Inferior parietal cortex (tissue), 1 donor: ENCODE measurements around the gene BBS5.
"Not testable (repeated sequence)": the region's sequence is repeated elsewhere in the genome, so short reads cannot be mapped to it uniquely, and the experiment has no call there.

Source experiments
- DNase-seq: peaks from one replicate; pipeline ENCODE4 v3.0.0-alpha.2; 2016; ENCODE audit errors: extremely low spot score

The BBS5 gene

DNA sequence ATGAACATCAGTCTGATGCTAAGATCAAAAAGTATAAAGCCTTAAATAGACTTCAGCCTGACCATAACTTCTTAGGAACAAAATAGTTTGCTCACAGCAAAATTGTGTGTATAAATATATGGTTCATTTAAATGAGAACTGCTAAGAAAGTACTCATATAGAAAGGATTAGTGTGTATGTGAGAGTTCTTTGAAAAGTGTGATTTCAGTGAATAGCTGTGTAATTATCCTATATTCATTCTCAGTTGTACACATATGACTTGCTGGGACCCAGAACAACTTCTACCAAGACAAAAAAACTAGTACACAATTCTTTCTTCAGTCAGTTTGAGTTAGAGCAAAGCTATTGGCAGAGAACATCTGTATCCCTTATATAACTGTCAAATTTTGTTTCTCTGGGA lies 7.2 kb downstream of the BBS5 start:
- DNase-seq: no peak

DNA sequence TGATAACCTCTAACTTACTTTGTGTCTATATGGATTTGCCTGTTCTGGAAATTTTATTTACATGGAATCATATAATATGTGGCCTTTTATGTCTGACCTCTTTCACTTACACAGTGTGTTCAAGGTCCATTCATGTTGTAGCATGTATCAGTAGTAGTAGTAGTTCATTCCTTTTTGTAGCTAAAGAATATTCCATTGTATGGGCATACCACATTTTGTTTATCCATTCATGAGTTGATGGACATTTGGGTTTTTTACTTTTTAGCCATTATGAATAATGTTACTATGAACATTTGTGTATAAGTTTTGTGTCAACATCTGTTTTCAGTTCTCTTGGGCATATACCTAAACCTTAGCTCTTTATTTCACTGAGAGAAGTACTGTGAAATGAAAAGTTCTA lies 11.5 kb downstream of the BBS5 start:
- no peak for DNase-seq

DNA sequence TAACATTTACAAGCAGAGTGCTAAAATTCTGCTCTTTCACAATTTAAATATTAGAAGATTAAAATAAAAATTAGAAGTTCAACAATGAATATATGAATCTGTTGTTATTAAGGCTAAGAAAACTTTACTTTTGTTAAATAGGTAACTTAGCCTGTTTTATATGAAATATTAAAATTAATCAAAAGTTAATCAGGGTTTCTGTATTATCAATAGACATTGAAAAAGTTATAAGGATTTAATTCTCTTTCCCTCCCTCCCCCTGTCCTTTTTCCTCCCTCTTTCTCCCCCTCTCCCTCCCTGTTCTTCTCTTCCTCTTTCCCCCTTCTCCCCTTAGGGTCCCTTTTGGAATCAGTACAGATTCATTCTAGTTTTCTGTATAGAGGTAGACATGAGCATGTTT lies 12.1 kb downstream of the BBS5 start:
- no peak for DNase-seq

DNA sequence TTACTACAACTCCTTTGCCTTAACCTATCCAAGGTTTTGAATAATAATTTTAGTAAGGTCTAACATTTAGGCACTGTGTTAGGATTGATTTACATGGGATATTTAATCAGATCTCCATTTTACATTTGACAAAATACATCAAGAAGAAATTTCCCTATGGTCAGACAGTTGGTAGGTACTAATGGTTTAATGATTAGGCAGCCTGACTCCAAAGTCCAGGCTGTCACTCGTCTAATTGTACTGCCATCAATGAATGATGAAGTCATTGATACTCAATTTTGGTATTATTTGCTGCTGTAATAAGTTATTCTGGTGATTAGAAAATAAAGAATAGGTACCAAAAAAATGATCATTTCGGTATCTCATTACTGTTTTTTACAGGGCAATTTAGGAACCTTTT lies 14.1 kb downstream of the BBS5 start:
- DNase-seq: no peak

DNA sequence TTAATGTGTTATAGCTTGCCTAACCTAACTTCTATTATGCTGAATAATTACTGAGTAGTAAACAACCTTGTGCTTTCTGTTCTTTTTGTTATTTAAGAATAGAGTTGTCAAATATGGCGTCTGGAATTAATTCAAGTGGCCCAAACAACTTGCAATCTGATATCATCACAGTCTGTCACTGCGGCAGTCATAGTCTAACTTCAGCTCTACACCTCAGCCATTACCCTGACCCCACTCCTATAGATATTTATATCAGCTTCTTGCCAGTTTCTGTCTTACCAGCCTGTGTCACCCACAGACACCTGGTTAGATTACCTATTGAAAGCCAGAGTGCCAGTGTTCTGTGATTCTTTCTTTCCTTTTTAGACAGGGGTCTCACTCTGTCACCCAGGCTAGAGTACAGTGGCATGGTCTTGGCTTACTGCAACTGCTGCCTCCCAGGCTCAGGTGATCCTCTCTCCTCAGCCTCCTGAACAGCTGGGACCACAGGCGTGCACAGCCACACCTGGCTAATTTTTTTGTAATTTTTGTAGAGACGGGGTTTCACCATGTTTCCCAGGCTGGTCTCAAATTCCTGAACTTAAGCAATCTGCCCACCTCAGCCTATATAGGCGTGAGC lies 16.1 kb downstream of the BBS5 start:
- no peak for DNase-seq

DNA sequence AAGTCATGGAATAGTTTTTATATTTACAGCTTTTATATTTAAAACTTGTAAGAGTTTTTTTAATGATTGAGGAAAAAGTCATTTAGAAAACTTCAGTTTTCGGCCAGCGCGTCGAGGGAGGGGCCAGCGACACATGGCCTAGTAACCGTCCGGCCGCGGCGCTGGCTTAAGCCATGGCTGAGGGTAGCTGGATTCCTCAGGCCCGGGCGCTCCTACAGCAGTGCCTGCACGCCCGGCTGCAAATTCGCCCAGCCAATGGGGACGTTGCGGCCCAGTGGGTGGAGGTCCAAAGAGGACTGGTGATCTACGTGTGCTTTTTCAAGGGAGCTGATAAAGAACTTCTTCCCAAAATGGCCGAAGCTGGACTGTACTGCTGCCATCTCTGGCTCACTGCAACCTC lies 25.4 kb downstream of the BBS5 start:
- no peak for DNase-seq

DNA sequence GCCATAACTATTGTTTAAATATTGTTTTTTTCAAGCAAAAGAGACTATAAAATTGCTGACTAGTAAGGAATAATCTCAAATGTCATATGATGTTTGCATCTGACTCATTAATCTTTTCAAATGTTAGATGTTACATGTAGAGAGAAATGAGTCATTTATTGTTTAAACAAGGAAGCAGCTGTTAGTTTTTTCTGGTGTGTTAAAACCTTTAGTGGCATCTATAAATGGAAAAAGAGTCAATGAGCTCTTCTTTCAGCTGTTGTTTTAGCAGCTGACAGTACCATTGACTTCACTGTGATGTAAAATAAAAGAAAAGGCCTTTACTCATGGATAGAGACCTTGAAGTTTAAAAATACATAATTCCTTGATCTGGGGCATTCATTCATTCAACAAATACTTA lies 28.4 kb downstream of the BBS5 start:
- DNase-seq: no peak

DNA sequence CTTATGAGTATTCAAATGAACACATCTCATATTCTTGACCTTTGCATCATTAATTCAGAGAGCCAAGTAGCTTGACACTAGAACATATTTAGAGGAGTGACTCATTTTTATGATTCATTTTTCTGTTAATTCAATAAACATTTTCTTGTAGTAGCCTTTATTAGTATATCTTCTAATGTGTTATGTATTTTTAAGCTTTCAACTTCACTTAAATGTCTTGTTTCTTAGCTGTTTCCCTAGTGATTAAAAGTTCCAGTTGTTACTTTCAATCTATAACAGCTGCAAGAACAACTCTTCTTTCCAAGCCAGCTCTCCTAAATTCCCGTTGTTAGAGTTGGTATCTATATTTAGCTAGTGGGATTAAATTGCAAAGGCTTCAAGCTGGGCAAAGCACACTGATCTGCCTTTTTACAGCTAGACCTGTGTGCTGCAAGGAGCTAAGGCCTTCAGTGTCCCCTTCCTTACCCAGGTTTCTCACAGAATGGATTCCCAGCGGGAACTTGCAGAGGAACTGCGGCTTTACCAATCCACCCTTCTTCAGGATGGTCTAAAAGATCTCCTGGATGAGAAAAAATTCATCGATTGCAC lies 30.1 kb downstream of the BBS5 start, which contains the start of gene KLHL41:
Gene KLHL41, plus strand, starts transcription at position 405 of the 588 bp plus-strand sequence. Its CDS starts 77 bp downstream, at position 482.
- no peak for DNase-seq

DNA sequence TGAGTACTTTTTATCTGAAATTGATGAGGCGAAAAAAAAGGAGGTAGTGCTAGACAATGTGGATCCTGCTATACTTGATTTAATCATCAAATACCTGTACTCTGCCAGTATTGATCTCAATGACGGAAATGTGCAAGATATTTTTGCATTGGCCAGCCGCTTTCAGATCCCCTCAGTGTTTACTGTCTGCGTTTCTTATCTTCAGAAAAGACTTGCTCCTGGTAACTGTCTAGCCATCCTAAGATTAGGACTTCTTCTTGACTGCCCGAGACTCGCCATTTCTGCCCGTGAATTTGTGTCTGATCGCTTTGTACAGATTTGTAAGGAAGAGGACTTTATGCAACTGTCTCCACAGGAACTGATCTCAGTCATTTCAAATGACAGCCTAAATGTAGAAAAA lies 30.7 kb downstream of the BBS5 start:
- no peak for DNase-seq

DNA sequence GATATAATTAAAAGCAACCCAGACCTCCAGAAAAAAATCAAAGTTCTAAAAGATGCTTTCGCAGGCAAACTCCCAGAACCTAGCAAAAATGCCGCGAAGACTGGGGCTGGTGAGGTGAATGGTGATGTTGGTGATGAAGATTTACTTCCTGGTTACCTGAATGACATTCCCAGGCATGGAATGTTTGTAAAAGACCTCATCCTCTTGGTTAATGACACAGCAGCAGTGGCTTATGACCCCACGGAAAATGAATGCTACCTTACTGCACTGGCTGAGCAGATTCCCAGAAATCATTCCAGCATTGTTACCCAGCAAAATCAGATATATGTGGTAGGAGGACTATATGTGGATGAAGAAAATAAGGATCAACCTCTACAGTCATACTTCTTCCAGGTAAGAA lies 31.2 kb downstream of the BBS5 start:
- no peak for DNase-seq

DNA sequence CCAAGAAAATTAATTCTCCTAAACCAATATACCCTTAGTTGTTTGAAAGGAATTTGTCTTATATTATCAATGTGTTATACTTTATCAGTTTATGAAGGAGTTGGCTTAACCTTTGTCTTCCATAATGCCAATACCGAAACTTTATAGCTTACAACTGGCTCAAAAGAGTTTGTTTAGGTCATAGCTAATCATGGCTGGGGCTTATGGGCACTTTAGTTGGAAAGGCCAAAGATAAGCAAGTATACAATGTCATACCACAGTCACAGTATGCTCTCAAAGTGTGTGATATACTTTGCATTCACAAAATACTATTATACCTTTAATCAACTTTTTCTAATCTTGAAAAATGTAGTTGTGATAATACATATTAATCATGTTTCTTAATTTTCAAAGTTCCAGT lies 32.5 kb downstream of the BBS5 start:
- no peak for DNase-seq

DNA sequence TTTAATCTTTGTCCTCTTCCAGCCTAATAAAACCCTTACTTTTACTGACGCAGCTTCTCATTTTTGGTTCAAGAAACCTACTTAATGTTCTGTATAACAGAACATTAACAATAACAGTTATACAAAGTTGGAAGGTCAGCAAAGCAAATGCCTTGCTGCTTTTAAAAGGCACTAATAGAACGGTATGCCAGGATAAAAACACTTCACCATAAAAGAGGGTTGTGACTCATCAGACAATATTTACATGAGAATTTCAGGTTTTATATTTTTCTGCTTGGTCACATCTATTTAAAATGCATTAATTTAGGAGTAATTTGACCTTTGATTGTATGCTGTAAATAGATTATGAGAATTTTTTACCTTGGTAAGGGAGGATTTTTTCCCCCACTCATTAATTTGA lies 33.2 kb downstream of the BBS5 start:
- DNase-seq: no peak

DNA sequence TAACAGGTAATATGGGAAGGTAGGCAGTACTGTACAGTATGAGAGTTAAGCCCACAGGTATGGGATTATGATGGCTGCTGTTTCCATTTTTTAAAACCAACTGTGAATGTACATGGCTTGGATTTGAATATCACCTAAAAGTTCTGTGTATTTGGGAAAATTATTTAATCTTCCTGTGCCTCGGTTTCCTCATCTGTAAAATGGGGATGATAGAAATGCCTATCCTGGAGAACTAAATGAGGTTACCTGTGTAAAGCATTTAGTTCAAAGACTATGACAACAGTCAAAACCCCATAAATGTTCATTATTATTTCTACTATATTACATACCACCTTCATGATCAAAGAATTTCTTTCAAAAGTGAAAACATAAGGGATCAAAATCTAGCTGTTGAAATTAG lies 33.8 kb downstream of the BBS5 start:
- DNase-seq: no peak

DNA sequence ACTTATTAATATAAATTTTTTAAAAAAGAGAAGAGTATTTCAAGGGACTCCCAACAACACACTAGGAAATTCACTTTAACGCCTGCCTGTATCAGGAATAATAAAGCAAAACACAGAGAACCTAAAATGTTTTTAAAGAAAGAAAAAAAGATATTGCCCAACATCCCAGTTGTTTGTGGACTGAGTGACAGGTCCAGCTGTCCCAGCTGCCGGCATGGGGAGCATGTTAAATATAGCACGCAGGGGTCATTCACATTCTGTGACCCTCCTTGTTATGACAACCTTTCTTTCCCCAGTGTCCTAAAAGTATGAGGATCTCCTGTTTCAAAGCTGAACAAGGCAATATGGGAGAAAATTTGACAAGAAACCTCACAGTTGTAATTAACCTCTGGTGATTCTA lies 34.6 kb downstream of the BBS5 start:
- DNase-seq: no peak

DNA sequence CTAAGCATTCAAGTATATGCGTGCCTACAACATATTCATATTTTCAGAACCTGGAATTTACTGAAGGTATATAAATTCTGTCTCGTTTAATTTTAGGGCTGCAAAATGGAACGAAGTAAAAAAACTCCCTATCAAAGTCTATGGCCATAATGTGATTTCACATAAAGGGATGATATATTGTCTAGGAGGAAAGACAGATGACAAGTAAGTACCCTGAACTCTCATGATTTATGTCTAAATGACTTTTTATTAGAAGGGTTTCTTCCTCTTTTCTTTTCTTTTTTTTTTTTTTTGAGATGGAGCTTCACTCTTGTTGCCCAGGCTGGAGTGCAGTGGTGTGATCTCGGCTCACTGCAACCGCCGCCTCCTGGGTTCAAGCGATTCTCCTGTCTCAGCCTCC lies 35.5 kb downstream of the BBS5 start:
- DNase-seq: not testable (repeated sequence)

DNA sequence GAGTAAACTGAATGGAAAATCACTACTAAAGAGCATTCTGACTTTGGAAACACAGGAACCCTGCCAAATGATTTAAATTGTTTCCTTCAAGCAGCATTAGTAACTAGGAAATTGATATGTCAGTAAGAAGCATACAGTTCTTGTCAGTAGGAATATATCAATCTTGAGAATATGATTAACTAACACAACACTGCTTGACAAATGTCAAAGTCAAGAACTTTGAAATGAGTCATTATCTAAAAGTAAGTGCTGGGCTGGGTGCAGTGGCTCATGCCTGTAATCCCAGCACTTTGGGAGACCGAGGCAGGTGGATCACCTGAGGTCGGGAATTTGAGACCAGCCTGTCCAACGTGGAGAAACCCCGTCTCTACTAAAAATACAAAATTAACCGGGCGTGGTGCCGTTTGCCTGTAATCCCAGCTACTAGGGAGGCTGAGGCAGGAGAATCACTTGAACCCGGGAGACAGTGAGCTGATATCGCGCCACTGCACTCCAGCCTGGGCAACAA lies 37.2 kb downstream of the BBS5 start:
- not testable (repeated sequence) for DNase-seq

DNA sequence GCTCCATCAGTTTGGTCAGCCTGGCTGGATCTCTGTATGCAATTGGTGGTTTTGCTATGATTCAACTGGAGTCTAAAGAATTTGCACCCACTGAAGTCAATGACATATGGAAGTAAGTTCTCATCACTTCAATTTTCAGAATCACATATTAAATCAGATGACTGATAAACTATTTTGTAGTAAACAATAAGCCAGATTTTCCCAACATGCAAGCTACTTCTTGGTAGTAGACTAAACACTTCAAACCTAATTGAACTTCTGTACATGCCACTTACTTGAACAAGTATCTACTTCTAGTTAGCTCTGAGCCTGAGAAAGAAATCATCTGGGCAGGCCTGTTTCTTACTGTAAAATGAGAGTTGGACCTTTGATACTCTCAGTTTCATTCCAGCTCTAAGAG lies 41.6 kb downstream of the BBS5 start:
- no peak for DNase-seq

DNA sequence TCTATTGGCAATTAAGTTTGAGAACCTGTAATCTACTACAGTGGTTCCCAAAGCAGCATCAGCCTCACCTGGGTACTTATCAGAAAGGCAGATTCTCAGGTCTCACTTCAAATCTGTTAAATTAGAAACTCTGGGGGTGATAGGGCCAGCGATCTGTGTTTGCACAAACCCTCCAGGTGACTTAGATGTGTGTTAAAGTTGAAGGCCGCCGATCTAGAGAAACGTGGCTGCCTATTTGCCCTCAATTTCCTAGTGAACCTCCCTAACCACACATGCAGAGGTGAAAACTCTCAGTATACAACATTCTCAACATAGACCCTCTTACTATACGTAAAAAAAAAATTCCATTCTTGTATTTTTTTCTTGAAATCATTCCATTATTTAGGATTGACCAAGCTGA lies 44.4 kb downstream of the BBS5 start:
- DNase-seq: no peak

DNA sequence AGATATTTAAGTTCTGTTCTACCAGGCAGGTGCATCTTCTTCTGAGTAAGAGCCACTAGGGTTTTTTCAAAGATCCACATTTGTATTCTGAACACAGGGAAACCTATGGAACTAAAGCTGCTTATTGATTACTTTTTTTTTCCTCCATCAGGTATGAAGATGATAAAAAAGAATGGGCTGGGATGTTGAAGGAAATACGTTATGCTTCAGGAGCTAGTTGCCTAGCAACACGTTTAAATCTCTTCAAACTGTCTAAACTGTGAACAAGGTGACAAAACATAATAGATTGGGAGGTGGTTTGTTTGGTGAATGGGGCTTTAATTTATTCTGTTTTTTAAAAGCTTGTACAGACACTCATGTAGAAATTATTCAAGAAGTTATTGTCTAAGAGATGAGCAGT lies 46.1 kb downstream of the BBS5 start:
- DNase-seq: no peak

DNA sequence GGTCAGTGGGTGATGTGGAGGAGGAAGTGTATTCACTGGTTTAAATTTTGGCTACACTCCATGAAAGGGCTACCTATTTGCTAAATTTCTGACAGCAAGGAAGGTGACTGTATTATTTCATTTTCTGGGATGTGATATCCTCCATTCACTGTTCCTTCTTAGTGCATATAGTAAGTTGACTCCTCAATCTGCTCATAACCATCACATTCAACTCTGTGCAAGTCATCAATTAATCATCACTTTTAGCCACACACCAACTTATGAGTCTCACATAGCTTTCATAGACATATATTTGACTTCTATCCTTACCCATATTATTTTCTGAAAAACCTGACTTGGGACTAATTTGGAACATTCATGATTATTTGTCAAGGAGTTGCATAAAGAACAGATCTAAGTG lies 47.2 kb downstream of the BBS5 start:
- no peak for DNase-seq

DNA sequence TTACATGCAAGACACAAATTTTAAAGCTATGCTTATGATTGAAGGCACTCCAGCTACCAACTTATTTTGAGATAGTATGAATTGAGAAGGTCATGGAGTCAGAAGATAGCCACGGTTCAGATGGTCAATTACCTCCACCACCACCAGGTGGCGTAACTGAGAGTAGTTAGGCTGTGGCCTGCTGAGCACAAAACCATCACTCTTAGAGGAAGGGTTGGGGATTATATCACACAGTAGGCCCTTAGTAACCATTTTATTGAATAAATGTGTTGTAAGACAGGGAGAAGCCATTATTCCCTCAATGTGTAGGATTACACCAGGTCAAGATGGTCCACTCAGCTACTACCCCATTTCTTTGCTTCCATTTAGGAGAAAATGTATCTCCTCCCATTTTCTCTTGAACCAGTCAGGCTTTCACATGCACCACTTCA lies 49.0 kb downstream of the BBS5 start:
- peak; percentile 61 for DNase-seq

DNA sequence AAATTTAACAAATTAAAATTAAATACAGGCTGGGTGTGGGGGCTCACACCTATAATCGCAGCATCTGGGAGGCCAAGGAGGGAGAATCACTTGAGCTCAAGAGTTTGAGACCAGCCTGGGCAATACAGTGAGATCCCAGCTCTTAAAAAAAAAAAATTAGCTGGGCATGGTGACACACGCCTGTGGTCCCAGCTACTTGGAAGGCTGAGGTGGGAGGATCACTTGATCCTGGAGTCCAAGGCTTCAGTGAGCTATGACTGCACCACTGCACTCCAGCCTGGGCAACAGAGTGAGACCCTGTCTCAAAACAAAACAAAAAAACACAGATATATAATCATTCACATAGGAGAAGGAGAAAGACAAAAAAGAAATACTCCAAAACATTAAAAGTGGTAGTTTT lies 60.2 kb downstream of the BBS5 start:
- DNase-seq: not testable (repeated sequence)

DNA sequence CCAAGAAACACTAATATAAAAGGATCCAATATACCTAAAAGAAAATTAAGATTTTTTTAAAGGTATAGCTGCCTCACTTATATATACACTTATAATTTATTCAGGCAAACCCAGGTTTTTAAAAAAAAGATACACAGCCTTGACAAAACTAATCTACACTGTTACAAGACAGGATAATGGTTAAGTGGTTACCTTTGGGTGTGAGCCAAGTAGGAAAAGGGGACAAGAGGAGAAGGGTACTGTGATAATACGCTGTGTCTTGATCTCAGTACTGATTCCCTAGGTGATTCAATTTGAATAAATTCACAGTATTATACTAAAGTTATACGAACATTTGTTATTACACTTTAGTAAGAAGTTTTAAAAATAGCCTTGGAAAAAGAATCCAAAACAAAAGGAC lies 60.9 kb downstream of the BBS5 start:
- no peak for DNase-seq

DNA sequence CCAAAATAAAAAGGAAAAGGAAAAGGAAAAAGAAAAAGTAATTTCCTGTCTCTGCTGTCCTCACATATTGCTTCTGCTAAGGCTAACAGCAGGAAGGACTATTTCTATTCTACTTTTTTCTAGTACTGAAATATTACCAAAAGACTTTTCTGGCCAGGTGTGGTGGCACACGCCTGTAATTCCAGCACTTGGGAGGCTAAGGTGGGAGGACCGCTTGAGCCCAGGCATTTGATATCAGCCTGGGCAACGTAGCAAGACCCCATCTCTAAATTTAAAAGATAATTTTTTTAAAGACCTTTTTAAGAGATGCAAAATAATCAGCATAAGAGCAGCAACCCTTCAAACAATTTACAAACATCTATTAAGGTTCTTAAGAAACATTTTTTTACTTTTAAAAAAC lies 63.1 kb downstream of the BBS5 start:
- DNase-seq: no peak
